ENCODE data around the gene LRRC28.

The LRRC28 gene

DNA sequence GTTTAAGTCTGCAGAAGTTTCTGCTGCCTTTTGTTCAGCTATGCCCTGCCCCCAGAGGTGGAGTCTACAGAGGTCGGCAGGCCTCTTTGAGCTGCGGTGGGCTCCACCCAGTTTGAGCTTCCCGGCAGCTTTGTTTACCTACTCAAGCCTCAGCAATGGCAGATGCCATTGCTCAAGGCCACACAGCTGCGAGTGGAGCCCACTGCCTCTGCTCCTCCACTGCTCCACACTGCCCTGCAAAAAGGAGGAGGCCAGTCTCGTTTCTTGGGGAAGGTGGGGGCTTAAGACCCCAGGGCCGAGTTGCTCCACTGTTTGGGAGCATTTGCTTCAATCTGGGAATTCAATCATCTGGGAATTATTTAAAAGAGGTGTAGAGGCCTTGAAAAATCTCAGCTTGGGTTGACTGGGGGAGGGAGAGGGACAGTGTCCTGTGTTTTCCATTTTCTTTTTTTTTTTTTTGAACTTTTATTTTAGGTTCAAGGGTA is 169.9 kb downstream of the LRRC28 start:
- DNase-seq (ENCODE audit: low read depth): no peak

DNA sequence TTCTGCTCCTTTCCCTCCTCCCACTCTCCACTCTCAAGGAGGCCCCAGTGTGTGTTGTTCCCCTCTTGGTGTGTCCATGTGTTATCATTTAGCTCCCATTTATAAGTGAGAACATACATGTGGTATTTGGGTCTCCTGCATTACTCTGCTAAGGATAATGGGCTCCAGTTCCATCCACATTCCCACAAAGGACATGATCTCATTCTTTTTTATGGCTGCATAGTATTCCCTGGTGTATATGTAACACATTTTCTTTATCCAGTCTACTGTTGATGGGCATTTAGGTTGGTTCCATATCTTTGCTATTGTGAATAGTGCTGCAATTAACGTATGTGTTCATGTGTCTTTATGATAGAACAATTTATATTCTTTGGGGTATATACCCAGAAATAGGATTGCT is 170.5 kb downstream of the LRRC28 start:
- DNase-seq (ENCODE audit: low read depth): no peak

DNA sequence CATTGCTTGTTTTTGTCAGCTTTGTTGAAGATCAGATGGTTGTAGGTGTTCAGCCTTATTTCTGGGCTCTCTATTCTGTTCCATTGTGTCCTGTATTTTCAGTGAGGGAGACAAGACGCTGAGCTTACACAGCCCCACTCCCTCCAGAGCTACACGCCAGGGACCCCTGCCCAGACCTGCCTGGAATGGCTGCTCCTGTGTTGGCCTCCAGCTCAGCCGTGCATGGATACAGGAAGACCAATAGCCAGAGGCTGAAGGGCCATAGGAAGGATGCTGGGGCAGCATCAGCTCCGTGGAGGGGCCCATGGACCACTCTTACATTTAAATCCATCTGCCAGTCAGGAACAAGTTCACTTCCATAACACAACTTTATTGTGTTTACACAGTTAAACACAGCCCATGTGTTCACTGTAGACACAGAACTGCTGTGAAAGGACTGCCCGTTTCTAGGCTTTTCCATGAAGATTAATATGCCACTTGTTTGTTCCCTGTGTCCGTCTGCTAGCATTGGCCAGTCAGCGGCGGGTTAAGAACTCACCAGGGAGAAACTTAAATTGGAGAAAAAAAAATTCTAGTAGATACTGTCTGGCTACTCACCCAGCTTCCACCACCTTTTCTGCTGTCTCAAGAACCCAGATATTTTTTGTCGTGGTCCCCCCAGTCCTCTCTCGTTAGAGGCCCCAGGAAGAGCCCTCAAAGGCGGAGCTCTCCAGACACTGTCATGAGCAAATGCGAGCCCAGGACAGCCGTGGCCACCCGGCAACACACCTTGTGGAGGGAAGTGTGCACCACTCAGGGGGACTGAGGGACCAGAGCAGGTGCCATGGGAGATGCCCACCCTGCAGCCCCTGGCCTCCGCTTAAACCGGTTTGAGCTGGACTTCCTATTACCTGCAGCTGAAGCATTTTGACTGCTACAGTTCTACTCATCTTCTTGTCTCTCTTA is 172.2 kb downstream of the LRRC28 start:
- DNase-seq (ENCODE audit: low read depth): no peak

DNA sequence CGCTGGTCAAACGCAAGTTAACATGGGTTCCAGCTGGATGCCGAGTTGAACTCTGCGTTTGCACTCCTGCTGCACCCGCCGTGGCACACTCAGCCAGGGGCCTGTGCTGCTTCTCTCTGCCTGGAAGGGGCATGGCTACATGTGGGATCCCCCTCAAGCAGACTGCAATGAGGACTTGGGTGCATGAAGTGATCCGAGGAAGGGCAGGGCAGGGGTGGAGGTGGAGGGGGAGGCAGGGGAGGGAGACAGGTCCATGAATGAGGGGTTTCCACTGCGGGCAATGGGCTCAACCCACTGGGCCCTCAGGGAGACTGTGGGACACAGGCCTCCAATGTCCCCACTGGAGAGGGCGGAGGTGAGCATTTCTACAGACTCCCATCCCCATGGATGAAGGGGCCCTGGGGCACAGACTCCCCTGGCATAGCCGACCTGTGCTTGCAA is 172.9 kb downstream of the LRRC28 start:
- no peak for DNase-seq (ENCODE audit: low read depth)

DNA sequence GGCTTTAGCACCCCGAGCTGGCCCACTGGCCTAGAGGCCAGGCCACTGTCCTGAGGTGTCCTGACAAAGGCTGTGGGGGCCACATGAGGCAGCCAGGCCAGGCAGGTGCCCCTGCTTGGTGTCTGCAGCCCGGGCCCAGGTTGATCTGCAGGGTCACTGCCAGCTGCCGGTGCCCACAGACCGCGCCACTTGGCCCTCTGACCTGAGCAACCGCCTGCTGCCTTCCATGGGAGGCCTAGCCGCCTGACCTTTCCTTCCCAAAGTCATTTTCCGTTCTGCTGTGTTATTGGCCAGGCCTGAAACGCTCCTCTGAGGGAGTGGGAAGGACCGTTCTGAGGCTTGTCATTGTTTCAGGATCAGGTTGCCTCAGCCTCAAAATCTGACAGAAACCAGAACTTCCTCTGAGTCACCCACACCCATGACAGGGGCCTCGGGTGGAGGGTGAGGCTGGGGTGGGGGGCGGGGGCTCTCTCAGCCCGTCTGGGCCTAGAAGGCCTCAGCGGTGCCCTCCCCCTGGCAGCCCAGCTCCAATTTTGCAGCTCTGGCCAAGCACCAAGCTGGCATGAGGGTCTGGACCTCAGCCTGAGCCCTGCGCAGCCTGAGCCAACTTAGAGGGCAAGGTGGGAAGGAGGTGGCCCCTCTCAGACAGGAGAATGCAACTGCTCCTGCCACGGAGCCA is 173.8 kb downstream of the LRRC28 start:
- peak; percentile 38 for DNase-seq (ENCODE audit: low read depth)

DNA sequence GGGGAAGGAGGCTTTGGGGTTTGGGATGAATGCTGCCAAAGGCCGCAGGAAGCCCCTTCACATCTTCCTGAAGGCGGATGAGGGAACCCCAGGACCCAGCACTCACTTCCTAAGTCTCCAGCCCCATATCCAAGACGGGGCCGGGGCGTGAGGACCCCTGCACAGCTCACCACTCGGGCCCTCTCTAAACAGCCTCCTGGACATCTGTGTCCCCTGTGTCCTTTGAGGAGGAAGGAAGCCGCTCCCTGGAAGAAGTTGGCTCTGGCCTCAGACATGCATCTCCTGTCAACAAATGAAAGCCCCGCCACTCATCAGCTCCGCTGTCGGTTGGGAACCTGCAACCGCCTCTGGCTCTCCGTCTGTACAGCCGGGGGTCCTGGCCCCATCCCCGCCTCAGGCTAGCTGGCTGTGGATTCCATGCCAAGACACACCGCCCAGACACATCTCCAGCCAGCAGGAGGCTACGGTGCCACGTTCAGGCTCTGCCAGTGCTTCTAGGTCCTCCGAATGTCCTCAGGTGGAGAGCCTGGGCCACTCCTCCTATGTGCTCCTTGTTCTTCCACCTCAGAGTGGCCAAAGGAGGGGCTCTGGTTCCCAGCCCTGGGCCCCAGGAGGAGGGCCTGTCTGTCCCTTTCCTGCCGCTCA is 174.5 kb downstream of the LRRC28 start:
- no peak for DNase-seq (ENCODE audit: low read depth)

DNA sequence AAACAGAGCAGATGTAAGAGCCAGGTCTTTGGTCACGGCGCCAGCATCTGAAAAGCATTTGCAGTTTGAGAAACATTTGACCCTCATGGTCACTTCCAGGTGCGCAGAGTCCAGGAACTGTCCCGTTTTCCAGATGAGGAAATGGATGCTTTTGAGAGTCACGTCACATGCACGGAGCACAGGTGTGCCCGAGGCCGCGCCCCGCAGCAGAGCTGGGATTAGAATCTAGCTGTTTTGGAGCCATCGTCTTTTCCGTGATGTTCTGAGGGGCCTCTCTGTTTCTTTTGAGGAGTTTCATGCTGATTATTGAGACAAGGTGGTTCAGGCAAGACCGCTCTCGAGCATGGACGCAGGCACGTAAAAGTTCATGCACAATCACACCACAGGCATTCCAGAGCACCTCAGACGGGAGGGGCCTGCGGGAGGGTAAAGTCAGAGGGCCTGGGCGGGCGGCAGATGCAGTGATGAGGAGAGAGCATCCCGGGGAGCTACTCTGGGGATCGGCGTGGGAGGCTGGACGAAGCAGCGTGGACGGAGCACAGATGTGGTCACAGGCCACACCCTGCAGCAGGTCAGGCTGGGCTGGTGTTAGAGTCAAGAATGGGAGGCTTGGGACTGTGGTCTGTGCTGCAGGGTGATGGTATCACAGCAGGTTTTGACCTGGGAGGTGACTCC is 175.3 kb downstream of the LRRC28 start:
- no peak for DNase-seq (ENCODE audit: low read depth)

DNA sequence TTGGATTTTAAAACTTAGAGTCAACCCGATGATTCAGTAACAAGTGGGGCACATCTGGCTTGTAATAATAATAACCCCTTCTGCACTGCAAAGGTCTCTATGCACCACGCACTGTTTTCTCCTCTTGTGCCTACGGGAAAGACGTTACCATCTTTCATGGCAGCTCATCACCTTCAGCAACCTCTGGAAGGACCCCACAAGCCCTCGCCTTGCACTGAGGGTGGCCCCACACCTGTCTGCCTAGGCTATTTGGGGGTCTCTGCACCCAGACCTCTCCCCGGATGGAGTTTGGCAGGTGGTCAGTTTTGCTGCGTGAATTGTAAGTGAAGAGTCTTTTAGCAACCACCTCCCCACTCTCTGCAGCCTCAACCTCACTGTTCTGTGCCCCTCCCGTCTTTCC is 175.9 kb downstream of the LRRC28 start:
- no peak for DNase-seq (ENCODE audit: low read depth)

DNA sequence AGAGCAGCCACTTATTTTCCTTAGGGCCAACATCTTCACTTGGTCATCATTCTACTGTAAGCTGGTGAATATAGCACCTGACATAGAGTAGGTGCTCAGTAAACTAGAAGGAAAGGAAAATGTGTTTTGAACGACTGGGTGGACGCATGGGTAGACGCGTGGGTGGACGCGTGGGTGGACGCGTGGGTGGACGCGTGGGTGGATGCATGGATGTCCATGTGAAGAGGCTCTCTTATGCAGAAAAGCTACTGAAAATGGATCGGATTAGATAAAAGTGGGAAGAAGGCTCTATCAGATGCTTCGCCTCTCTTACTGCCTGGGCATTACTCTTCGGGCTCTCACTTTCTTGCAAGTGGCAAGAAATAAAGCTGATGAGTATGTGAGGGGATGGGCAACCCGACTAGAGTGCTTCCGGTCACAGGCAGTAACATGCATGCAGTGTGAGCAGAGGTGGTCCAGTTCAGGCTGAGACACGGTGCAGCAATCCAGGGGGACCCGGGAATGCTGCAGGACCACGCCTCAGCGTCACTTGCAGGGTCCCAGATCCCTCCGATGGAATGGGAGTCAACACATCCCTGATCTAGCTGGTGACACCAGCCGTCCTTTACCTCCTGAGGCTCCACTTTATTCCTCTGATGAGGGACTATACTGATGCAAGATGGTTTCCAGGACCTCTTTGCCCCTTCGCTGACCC is 176.5 kb downstream of the LRRC28 start:
- DNase-seq (ENCODE audit: low read depth): no peak

DNA sequence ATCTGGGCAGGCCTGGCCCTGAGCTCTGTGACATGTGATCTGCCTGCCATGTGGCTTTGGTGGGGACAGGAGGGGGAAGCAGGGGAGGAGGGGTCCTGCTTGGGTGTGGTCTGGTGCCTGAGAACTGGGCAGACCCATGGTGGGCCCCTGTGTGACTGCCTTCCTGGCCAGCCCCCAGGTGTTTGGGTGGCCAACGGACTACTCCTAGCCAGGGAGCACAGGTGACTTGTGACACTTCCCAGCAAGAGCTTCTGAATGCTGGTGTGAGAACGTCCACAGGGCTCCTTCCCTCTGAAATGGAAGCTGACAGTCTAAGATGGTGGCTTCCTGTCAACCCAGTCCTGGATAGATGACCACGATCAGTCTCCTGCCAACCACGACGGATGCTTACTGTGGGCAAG is 178.4 kb downstream of the LRRC28 start:
- no peak for DNase-seq (ENCODE audit: low read depth)

DNA sequence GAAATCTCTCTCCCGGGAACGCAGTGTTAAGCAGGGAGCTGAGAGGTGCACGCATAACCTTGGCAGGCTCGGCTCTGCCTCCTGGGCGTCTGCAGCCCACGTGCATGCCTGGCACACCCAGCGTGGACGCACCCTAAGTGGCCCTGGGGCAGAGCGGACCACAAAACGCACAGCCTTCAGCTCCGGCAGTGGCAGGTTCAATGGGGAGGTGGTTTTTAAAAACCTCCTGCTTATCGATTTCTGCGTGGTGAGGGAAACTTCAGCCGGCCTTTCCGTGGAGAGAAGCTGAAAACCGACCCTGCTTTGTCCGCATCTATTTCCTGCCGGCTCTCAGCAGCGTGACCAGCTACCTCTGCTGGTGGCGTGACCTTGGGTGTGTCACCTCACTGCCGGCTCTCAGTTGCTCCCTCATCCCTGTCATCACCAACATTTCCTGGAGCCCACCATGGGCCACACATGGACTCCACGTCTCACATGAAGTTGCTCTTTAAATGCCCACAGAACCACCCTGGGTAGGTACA is 179.7 kb downstream of the LRRC28 start:
- DNase-seq (ENCODE audit: low read depth): no peak

DNA sequence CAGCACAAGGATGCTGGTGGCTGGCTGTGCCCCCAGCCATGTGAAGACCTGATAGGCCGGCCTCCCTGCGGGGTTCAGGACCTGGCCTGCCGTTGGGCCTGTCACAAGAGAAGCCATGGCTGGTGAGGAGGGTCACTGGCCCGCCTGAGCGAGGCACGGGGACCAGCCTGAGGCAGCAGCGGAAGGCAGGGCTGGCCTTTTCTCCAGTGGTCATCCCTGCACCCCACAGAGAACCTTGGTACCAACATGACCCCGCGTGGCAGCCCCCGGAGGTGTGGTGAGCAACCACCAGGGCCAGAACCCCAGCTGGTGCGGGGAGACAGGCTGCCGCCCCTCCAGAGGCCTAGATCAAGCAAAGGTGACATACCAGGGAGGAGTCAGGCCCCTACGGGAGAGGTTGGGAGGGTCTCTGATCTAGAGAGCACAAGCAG is 180.4 kb downstream of the LRRC28 start:
- no peak for DNase-seq (ENCODE audit: low read depth)

DNA sequence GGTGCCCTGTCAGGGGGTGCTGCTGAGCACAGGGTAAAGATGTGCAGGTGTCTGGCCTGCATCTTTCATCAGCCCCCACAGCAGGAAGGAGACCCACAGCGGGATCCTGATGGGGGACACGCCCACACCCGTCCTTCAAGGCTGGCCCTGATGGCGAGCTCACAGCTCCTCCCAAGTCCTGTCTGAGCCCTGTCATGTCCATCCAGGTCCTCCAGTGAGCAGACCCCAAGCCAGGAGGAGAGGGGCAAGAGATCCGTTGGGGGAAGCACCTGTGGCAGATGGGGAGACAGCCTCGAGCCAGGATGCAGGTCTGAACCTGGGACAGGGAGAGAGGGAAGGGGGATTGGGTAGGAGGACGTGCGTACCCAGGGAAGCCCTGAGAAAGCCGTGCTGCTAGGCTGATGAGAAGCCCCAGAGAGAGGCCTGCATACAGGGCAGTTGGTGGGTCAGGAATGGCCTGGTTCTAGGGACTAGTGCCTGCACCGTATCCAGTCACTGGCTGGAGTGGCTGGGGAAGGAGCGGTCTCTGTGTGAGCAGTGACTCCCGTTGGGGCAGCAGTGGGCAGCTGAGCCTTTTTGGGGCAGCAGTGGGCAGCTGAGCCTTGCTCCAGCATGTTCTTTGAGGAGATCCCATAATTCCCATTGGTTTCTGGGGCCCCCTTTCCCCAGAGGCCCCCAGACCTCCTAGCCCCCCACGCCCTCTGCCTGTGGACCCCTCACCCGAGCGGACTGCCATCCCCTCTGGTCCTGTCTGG is 181.2 kb downstream of the LRRC28 start:
- DNase-seq (ENCODE audit: low read depth): no peak

DNA sequence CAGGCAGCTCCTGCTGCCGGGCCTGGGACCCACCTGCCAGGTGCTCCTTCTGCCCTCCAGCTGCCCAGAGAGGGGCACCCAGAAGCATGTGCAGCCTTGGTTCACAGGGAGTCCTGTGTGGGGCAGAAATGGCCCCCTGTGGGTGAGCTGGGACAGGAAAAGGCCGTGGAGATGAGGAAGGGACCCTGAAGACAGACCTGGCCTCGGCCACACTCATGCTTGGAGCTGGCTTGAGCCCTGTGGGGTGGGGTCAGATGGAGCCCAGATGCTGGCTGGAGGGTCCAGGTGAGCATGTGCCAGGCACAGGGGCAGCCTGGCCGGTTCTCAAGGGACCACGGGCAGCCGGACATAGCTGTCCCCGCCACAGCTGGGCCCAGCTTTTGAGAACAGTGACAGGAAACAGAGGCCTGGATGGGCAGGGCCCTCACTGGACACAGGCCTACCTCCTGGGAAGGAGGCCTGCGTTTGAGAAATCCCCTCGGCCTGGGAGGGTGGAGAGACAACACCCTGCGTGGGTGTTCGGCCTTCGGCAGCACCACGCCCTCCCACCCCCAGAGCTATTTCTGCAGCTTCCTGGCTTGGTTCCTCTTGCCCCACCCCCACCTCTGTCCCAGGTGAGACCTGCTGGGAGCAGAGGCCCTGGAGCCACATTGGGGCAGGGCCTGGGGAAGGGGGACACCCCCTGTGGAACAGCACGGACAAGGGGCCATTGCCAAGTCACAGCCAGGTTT is 181.9 kb downstream of the LRRC28 start:
- no peak for DNase-seq (ENCODE audit: low read depth)

DNA sequence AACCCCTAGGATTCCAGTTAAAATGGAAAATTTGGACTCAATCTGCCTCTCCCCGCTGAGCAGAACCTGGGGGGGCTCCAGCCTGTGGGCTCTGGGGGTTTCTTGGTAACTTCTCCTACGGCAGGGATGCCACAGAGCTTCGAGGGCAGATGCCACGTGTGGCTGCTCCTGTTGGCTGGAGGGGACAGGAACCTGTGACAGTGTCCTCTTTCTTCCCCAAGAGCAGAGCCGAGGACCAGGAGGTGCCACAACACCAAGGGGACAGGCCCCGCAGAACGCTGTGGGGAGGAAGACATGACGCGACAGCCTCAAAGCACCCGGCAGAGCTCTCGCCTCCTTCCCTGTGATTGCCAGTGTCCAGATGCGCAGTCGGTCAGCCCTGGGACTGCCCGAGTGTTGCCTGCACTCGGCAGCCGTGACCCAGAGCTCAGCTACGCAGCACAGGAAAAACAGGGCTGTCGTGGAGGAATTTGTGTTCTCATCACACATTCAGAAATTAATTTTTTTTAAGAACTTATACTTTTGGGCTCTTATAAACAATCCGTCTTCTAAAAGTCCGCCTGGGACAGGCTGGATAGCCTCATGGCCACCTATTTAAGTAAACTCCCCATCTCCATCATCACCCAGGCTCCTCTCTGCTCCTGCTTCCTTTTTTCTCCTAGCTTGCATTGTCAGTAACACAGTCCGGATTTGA is 182.6 kb downstream of the LRRC28 start:
- DNase-seq (ENCODE audit: low read depth): no peak

DNA sequence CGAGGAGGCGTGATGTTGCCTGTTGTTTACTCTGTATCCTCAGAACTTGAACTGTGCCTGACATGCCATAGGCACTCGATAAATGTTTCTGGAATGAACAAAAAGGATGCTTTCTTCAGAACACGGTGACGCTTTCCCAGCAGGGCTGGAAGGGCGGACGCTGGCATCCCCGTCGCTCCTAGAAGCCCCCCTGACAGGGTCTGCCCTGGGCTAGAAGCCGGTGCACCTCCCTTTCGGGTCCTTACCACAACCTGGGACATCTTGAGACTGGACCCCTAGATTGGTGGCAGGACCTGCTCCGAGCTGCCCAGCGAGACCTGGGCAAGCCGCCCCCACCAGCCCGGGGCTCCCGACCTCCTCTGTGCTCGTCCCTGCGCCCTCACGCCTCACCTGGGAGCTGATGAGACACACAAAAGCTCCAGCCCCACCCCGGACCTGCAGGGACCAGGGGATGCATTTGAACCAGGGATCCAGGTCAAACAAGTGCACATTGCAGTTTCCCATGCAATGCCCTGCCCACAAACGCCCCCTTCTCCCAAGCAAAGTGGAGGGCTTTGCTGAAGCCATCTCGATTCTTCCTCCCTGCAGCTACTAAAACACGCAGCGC is 183.3 kb downstream of the LRRC28 start:
- no peak for DNase-seq (ENCODE audit: low read depth)

DNA sequence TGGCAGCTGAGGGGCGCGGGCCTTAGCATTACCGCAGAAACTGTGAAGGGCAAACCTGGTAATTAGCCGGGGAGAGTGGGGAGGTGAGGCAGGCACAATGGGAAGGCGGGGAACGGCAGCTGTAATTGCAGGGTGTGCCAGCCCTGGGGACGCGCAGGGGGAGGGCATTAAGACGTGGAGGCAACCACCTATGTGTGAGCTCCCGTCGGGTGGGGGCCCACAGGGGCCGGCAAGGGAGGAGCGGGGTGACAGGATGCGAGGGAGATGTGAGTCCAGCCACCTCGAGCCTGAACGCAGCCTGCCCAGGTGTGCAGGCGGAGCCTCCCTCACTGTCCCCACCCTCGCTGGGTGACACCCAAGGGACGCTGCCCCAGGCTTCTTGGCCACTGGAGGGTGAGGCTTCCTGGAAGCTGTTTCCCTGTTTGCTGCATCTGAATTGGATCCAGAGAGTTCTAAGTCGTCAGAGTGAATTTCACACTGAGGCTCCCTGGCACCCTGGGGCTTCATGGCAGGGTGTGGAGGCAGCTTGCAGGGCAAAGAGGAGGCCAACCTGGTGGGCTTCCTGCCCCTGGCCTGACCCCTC is 183.9 kb downstream of the LRRC28 start:
- DNase-seq (ENCODE audit: low read depth): no peak

DNA sequence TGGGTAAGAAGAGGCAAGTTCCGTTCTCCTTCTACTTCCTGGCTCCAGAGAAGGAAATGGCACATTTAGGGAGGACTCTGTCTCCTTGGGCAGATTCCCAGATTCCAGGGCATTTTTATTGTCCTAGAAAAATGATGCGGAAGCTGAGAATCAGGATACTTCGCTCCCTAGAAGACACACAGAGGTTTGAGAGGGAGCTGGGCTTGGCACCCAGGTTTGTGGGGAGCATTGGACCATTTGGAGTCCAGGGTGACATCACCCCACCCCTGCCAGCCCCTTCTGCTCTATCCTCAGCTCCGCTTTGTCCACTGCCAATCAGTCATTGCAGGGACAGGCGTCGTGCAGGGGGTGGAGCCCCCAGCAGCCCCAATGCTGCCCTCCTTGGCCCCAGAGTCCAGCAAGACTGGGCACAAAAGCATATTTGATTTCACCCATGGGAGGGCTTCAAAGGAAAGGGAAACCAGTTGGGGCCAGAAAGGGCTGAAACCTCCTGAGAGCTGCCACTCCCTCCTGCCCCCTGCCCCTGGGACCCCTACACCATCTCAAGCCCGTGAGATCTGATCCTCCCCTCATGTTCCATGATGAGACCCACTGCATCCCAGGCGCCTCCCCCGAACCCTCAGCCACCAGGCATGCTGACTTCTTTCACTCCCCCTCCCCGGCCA is 184.7 kb downstream of the LRRC28 start:
- DNase-seq (ENCODE audit: low read depth): no peak
